GM21529 (cell line): ENCODE measurements around the gene ITGAV.
"Not testable (repeated sequence)": the region's sequence is repeated elsewhere in the genome, so short reads cannot be mapped to it uniquely, and the experiment has no call there.

Experiments used
- ATAC-seq: cut with Tn5 transposase; IDR thresholded peaks from one replicate; pipeline ENCODE4 v1.9.1; 2021; ENCODE audit not compliant: unreplicated experiment

The ITGAV gene

GRCh38 chr2:186589612-186590349 lies at the start of gene ITGAV:
Gene ITGAV, plus strand, starts transcription at chr2:186590056. Its CDS starts 283 bp downstream, at chr2:186590339.
- ATAC-seq: peak; percentile 96

GRCh38 chr2:186540941-186541340 lies 48.9 kb upstream of the ITGAV start:
- no peak for ATAC-seq

- ATAC-seq: no peak
Measured at GRCh38 chr2:186542002-186542401, 47.9 kb upstream of the ITGAV start.

- ATAC-seq: no peak
Measured at GRCh38 chr2:186543561-186544131, 46.2 kb upstream of the ITGAV start.

- ATAC-seq: no peak
Measured at GRCh38 chr2:186544255-186544675, 45.6 kb upstream of the ITGAV start.

- ATAC-seq: no peak
Measured at GRCh38 chr2:186546846-186547245, 43.0 kb upstream of the ITGAV start.

- ATAC-seq: no peak
Measured at GRCh38 chr2:186551323-186552050, 38.4 kb upstream of the ITGAV start.

GRCh38 chr2:186554429-186554828 lies 35.4 kb upstream of the ITGAV start:
- no peak for ATAC-seq

- no peak for ATAC-seq
Measured at GRCh38 chr2:186554850-186555671, 34.8 kb upstream of the ITGAV start.

GRCh38 chr2:186558512-186559276 lies 31.2 kb upstream of the ITGAV start:
- ATAC-seq: no peak

GRCh38 chr2:186559370-186559769 lies 30.5 kb upstream of the ITGAV start:
- peak; percentile 85 for ATAC-seq

GRCh38 chr2:186559848-186560247 lies 30.0 kb upstream of the ITGAV start:
- peak; percentile 91 for ATAC-seq

- ATAC-seq: peak; percentile 9
Measured at GRCh38 chr2:186560254-186560653, 29.6 kb upstream of the ITGAV start.

GRCh38 chr2:186561467-186562208 lies 28.2 kb upstream of the ITGAV start:
- ATAC-seq: no peak

GRCh38 chr2:186562209-186562578 lies 27.7 kb upstream of the ITGAV start:
- no peak for ATAC-seq

GRCh38 chr2:186568600-186568999 lies 21.3 kb upstream of the ITGAV start:
- ATAC-seq: not testable (repeated sequence)

- ATAC-seq: not testable (repeated sequence)
Measured at GRCh38 chr2:186569127-186569526, 20.7 kb upstream of the ITGAV start.

GRCh38 chr2:186569897-186570296 lies 20.0 kb upstream of the ITGAV start:
- ATAC-seq: no peak

- ATAC-seq: no peak
Measured at GRCh38 chr2:186570604-186571003, 19.3 kb upstream of the ITGAV start.

GRCh38 chr2:186572705-186573104 lies 17.2 kb upstream of the ITGAV start:
- no peak for ATAC-seq
